LNCAP (cell line): ENCODE results near the gene ISOC2.

Experiments
- CTCF ChIP-seq: fragments of 450-650 bp; IDR thresholded peaks from 2 replicates; pipeline ENCODE4 v1.5.1; 2017; ENCODE audit warnings: mild to moderate bottlenecking

Gene ISOC2

GRCh38 chr19:55454787-55455243 lies 6.6 kb downstream of the ISOC2 start:
- peak; percentile 63 for TF ChIP-seq CTCF

- no peak for TF ChIP-seq CTCF
These were observed 7.8 kb downstream of the ISOC2 start for GRCh38 chr19:55453511-55454260.

DNA sequence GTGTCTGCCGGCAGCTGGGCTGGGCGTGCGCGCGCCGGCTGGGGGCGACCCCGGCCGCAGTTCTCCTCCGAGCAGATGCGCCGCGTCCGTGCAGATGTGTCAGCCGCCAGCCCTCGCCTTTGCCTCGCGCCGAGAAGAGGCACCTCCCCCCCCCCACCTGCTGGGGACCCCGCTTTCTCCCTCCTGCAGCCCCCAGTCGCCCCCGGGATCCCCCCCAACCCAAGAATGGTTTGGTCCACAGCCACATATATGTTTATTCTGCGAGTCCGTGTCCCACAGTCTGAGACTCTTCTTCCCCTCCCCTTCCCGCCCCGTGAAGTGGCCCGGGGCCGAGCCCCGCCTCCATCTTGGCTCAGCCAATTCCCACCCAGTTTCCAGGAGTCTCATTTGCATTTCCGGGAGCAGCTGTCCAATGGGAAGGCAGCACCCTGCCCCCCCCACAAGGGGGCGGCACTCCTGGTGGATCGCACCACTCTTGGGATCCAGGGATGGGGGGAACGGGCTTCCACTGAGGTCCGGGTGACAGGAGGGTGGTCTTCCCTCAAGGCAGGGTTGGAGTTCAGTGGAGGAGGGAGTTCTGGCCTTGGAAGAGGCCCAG lies 8.6 kb downstream of the ISOC2 start:
- TF ChIP-seq CTCF = no peak

DNA sequence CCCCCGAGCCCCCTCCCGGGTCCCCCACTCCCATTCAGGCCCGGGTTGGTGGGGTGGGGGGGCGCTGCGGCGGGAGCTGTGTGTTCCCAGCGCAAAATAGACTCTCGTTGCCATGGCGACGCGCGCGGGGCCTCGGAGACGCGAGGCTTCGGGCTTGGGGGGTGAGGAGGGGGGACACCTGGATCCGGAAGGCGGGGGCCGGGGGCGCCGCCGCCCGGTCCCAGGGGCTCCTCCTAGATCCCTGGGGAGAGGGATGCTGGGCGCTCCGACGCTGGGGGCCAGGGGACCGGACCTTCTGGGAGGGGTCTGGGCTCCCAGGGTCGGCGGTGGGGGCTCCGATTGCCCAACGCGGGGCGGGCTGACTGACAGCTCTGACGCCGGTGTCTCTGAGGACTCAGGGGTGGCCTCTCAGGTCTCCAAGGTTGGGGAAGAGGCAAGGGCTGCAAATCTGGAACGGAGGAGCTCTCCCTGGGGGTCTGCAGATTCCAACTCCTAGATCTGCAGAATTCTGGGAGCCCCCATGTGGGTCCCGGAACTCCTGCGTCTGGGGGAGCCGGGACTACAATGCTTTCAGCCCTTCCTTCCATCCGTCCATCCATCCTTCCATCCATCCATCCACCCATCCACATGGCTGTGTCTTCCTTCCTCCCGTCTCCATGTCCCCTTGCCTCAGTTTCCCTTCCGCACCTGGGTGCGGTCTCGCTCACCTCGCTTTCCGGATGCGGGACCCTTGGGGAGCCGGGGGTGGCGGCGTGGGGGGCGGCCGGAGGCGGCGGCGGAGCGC lies 9.3 kb downstream of the ISOC2 start:
- TF ChIP-seq CTCF = no peak

- no peak for TF ChIP-seq CTCF
These were observed 10.1 kb downstream of the ISOC2 start for GRCh38 chr19:55451163-55451964.

DNA sequence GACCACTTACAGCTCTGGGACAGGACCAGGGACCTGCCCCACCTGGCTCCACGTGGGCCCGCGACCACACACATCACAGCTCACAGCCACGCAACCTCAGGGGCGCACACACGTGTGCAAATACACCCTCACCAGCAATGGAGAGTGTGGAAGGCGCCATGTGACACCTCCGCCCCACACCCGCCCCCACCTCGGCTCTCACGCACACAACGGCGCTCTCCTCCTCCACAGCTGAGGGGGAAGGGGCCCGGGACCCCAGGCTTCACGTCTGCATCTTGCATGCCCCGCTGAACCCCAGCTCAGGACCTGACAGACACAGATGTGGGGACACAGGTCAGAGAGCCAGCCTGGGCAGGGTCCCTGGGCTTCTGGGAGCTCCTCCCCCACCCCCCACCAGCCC lies 12.0 kb downstream of the ISOC2 start:
- TF ChIP-seq CTCF = no peak
